Activated T-cell treated with anti-CD3 and anti-CD28 coated beads for 1 hour (primary cell): ENCODE data around the gene USH1C.

ENCODE experiments used
- DNase-seq: peaks from one replicate; pipeline ENCODE4 v3.0.0-alpha.2; 2020; ENCODE audit warnings: low read depth

USH1C gene

DNA sequence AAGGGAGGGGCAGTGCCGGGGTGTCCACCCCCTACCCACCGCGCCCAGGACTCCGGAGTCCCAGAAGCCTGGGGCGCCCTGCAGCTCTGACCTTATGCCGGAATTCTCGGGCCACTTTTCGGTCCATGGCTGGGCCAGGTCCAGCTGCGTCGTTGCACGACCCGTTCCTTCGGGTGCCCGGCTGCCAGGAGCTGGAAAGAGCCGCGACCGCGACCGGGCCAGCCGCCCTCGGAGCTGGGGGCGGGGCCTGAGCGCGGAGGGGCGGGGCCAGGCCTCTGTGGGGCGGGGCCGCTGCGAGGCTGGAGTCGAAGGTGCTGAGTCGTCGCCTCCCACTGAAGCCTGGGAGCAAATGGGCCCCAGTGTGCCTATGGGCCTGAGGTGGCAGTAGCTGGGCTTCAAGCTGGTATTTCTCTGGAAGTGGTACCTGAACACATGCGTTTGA, at the start of gene USH1C:
USH1C (minus strand) TSS at position 236 of the 442 bp plus-strand sequence; CDS start at position 127, 109 bp downstream.
- no peak for DNase-seq

DNA sequence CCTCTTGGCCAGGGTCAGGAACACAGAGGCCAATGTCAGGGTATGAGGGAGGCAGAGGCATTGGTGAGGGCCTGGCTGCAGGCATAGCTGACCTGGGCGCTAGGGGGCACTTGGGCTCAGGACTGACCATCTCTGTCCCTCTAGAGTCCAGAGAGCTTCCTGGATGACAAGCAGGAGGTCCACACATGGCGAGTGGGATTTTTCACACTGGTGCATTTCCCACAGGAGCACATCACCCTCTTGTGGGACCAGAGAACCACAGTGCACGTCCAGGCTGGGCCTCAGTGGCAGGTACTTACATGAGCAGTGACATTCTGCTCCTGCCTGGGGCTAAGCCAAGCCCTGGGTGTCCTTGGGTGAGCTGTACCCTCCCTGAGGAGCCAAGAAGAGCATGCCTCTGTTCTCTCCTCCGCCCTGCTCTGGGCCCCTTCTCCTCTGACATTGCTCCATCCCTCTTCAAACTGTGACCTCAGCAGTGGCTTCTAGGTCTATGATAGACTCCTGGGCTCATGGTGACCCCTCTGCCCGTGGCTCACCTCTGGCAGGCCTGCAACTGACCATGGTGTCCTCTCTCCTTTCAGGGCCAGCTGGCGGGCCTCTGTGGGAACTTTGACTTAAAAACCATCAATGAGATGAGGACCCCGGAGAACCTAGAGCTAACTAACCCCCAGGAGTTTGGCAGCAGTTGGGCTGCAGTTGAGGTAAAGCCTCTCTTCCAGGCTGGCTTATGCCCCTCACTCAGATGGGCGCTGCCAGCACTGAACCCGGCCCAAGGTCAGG, 49.4 kb upstream of the USH1C start:
- no peak for DNase-seq

DNA sequence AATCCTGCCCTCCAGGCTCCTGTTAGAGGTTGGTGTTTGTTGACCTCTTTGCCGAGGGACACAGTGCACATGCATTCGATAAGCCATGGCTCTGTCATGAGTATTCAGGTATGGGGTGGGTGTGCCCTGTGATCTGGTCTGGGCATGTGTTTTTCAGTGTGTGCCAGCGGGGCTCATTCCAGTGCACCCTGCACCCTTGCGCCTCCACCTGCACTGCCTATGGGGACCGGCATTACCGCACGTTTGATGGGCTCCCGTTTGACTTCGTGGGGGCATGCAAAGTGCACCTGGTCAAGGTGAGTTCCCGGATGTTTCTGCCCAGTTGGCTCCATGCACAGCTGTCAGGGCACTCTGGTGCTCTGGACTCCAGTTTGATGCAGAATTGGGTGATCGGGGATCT, 47.1 kb upstream of the USH1C start:
- DNase-seq: no peak

DNA sequence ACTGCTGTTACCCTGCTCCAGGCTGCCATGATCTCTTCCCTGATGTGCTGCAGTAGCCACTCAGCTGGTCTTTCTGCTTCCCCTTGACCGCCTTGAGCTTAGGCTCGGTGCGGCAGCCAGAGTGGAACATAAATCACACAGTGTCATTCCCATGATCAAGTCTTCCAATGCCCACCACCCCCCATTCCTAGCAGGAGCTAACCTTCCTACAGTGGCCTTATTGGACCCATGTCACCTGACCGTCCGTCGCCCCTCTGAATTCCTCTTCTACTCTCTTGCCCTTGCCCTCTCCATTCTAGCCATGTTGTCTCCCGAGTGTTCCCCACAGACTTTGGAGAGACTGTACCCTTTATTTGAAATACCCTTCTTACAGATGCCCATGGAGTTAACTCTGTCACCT, 46.2 kb upstream of the USH1C start:
- no peak for DNase-seq

DNA sequence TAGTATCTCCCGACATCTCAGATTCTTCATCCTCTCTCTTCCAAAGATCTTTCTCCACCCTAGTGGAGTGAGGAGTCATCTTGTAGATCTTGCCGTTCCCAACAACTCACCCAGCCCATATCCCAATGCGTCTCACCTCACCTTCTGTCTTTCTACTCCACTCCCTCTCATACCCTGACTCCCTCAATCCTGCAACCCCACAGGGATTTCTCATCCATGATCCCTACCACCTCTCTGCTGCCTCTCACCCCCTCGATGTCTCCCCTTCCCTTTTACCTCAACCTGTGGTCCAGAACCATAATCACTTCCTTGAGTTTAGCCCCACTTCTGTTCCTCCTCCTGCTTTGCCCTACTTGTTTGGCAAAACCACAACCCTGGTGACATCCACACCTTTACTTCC, 44.5 kb upstream of the USH1C start:
- DNase-seq: no peak

DNA sequence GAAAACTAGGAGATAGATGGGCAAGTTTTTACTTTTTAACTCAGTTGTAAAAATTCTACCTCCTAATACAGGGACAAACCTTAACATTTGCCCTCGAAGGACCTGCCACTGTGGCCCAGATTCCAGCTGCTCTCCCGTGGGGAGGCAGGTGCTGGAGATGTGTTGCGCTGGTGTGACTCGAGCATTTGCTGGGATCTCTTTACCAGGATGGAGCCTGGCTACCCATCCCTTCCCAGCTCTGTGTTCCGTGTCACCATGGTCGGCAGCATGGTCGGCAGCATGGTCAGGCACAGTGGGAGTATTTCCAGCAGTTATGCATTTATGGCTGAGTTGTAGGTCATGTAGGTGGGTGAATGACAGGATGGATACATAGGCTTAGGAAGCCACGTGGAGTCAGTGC, 44.0 kb upstream of the USH1C start:
- no peak for DNase-seq

DNA sequence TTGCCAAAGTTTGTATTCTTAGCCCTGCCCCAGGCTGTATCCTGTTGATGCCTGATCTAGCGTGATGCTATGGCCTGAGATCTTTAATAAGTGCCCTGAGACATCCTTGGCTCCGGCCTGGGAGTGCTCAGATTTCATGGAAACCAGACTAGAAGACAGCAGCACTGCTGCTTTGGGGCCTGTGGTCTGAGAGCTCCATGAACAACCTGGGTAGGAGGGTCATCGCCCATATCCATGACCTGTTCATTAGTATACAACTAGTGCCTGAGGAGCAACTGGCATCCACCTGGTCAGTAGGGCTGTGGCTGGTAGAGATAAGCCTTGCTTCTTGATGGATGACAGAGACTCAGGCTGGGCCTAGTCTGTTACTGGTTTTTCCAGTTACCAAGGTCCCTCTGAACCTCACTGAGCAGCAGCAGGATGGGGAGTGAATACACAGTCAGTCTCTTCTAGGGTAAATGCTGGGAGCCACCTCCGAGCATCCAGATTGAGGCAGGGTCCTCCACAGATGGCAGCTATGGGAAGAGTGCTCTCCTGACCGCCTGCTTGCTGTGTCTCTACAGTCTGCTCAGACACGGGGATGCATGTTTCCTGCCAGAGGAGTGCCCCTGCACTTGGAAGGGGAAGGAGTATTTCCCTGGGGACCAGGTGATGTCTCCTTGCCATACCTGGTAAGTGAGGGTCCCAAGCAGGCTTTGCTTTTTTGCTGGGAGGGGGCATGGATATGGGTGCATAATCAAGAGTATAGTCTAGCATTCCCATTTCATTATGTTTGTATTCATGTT, 41.9 kb upstream of the USH1C start:
- no peak for DNase-seq

DNA sequence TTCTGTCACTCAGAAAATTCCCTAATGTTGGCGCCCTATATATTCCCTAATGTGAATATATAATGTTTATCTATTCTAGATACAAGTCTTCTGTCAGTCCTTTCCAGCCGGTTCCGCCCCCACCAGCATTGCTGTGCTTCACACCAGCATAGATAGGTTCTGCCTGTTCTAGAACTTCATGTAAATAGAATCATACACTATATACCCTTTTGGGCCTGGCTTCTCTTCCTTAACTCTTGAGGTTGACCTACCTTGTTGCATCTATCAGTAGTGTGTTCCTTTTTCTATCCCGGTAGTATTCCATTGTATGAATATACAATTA, 37.5 kb upstream of the USH1C start:
- DNase-seq: no peak

DNA sequence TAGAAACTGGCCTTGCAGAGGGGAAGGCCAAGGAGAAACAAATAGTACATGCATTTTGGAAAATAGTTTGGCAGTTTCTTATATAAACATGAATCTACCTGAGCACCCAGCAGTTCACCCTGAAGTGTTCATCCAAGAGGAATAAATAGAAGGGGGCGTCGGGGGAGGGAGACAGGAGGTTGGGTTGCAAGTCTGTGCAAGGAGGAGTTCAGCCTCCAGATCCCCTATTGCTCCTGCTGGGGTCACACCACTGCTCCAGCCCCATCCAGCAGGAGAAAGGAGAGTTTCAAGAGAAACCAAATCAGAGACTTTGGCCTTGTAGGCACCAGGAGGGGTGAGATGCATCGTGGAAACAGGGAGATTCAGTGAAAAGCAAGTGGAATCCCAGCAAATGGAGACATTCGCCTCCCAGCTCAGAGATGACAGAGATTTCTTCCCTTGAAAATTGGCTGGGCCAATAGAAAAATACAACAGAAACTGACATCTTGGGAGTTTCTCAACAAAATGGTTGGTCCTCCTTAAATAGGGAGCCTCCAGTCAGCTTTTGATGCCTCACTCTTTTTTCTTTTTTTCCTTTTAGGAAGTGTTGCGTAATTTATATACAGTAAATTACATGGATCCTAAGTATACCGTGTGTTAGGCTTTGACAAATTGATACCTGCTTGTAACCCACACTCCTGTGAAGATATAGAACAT, 37.0 kb upstream of the USH1C start:
- DNase-seq: no peak

DNA sequence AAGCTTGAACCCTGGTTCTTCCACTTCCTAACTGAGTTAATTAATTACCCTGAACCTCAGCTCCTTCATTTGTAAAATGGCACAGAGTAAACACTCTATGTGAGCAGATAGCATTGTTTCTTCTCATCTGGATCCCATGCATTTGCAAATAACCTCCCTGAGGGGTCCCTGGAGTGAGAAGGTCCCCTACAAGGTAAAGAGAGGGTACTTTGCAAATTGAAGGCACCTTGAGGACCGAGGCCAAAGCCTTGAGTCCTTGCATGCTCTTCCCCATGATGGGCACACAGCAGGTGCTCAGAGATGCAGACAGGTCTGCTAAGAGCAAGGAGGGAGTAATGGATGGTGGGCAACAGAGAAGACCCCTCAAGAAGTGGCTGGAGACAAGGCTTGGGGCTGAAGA, 36.1 kb upstream of the USH1C start:
- no peak for DNase-seq

DNA sequence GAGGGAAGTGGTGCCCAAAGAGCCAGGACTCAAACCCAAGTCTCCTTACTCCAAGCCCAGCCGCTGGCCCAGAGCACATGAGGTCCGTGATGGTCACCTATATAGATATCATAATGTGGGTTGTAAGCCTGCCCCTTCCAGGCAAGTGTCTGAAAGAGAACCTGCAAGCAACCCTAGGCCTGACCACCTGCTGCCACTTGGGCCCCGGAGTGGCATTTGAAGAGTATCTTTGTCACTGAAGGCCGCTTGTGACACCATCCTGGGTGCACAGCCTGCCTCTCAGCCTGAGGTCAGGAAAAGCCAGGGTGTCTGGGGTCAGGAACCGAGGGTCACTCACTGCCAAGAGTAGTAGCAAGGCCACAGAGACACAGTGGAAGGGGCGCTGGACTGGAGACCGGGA, 35.2 kb upstream of the USH1C start:
- no peak for DNase-seq

DNA sequence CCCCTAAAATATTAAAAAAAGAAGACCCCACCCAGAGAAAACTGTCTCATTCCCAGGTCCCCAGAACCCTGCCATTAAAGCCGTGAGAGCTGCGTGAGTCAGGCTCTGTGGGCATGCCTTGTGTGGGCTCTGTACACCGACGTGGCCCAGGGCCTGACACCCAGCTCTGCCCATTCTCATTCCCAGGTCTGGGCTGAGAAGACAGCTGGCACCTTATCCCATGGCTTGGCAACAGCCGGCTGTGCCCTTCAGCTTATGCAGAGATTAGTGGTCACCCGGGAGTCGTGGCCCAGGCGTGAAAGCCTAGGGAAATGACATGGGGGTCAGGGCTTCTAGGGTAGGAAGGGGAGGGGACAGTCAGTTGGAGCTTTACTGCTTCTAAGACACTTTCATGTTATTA, 34.7 kb upstream of the USH1C start:
- no peak for DNase-seq

DNA sequence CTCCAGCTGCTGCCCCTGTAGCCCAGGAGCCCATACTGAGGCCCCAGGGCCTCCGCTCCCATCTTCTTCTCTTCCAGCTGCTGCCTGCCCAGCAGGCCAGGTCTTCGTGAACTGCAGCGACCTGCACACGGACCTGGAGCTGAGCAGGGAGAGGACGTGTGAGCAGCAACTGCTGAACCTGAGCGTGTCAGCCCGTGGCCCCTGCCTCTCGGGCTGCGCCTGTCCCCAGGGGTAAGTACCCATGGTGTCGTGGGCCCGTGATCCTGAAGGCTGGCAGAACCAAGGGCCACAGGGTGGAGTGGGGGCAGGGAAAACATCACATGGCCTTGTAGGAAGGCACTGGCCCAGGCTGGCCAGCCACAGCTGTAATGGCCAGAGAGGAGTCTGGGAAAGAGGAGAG, 34.1 kb upstream of the USH1C start:
- no peak for DNase-seq

DNA sequence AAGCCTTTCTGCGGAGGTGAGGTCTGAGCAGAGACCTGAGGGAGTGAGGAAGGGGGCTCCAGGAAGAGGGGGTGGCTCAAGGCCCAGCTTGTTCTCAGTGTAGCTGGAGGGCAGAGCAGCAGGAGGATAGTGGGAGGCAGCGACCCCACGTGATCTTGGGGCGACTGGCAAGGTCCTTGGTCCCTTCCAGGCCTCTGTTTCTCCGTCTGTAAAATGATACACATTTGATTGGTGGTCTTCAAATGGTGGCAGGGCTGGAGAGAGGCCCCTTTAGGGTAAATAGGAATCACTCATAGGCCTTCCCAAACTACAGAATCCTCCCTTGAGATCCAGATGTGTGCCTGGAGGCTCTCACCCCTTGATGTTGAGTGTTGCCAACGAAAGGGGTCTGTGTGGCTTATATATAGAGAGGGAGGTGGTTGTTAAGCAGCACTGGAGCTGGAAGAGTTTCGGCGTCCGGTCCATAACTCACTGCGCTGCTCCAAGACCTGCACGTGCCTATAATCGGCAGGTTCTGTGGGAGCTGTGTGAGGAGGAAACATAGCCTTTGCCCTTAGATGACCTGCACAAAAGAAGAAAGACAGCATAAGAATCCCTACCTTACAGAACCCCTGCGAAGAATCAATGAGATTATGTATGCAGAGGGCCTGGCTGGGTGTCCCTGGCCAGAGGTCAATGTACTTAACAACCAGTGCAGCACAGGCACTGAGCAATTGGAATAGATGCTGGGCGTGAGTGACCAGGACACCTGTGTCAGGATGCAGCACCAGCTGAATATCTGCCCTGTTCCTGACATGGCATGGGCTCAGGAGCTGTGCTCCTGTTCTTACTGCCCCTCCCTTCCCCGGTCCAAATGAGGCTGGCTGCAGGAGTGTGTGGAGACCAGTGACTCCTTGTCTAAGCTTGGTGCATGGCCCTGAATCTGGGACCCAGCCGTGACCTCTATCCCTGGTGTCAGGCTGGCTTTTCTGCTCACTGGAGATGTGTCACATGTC, 31.5 kb upstream of the USH1C start:
- no peak for DNase-seq

DNA sequence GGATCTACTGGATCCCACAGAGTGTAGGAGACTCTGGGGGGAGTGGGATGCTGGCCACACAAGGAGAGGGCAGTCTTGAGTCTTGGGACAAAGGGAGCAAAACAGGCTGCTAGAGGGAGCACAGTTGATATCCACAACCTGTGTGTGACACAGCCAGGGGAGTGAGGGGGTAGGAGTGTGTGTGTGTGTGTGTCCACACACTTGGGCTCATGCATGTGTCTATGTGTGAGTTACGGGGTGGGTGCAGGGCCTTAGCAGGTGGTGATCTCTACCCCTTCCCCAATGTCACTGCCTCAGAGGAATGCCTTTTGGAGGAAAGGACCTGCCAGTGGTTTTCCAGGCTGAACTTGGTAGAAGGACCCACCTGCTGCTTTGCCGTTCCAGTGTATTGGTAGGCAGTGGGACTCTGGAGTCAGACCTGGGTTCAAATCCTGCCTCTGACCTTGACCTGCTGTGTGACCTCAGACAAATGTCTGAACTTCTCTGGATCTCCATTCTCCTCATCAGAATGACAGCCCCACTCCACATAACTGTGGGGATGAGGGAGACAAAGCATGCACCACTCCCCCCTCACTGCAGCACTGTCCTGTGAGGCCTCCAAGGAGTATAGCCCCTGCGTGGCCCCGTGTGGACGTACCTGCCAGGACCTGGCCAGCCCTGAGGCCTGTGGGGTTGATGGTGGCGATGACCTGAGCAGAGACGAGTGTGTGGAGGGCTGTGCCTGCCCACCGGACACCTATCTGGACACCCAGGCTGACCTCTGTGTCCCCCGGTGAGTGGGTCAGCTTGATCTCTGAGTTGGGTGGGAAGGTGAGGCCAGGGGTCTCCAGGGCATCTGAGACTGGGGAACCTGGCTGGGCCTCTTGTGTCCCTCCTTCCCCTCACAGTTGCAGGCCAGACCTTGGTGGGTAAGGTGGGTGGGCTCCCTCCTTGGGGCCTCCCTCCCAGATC, 30.2 kb upstream of the USH1C start:
- no peak for DNase-seq

DNA sequence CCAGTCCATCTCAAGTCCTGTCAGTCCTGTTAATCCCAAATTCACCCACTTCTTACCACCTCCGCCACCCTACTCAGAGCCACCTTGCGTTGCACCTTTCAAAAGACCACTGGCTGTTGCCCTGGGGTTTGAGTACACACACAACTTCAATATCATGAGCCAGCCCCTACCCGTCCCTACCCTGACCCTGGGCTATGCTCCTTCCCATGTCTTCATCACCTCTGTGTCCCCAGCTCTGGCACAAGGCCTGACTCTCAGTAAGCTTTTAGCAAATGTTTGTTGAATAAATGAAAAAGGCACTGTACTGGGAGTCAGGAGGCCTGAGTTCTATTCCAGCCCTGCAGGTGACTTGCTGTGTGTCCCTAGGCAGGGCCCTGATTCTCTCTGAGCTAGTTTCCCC, 29.3 kb upstream of the USH1C start:
- DNase-seq: no peak

DNA sequence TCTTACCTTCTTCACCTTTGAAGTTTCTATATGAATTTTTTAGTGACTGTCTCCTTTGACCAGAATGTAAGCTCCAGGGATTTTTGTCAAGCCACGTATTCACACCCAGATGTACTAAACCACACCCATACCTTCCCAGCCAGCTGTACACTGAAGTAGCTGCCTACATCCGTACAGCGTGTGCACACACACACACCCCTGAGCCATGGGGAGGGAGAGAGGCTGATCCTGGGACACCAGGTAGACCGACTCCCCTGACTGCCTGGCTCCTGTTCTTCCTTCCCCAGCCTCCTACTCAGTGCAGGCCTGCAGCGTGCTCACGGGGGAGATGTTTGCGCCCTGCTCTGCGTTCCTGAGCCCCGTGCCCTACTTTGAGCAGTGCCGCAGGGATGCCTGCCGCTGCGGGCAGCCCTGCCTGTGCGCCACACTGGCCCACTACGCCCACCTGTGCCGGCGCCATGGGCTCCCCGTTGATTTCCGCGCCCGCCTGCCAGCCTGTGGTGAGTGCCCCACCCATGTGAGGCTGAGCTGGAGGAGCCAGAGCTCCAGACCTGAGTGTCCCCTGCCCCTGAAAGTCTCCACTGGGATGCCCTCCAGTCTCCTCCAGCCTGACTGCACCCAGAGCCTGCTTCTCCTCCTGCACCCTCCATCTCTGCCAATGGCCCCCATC, 28.7 kb upstream of the USH1C start:
- DNase-seq: no peak

DNA sequence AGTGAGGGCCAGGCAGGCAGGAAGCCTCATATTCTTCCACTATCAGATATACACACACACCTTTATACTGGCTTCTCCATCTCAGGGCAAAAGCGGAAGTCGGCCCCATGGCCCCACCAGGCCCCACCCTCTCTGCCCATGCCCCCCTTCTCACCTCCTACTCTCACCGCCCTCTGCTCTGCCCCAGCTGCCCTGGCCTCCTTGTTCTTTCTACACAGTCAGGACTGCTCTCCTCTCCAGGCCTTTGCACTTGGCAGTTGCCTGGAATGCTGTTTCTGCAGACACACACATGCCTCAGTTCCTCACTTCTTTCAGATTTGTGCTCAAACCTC, 28.1 kb upstream of the USH1C start:
- DNase-seq: no peak

DNA sequence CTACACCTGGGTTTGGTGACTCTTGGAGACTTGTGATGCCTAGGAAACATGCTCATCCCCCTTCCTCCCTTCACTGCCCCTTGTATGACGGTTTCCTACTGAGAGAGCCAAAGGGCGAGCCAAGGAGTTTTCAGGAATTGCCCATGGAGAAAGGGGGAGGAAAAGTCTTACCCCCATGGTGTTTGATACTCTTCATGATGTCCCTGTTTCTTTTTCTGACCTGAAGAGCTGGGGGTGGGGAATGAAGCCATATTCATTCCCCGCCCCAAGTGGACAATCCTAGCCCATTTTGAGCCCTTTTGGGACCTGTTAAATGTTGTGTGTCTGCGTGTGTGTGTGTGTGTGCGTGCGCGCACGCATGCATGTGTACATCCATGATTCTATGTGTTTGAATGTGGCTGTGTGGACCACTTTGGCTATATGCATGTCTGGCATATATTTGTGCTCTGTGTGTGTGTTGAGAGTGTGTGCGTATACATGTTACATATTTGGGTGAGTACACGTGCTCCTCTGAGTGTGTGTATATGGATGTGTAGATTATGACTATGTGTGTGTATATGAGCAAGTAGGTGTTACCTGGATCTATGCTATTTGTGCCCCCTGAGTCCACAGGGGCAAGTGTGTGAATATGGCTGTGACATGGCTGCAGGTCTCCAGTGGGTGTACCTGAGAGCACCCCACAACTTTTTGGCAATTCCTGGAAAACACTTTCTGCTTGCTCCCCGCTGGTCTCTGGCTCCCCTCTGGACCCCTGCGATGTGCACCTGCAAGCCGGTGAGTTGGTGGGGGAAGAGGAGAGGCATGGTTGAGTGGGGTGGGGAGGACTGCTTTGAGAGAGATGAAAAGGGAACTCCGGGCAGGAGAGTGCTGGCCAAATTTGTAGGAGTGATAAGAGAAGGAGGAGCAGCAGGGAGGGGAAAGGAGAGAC, 27.5 kb upstream of the USH1C start:
- no peak for DNase-seq
